WI38 (cell line): ENCODE measurements around the gene ORC1.
A peak's percentile ranks its signal among the peaks of the same experiment; 100 is the strongest.

ENCODE experiments used
- H3K4me3 ChIP-seq: 2 replicates; pipeline ENCODE4 v1.5.1; 2011; ENCODE audit warnings: low read depth, mild to moderate bottlenecking, control low read depth, low read length
- TF ChIP-seq, protein P1 (sequence below): IDR thresholded peaks from 2 replicates; pipeline ENCODE4 v1.5.1; 2012; ENCODE audit warnings: low read depth, mild to moderate bottlenecking, control low read depth, low read length

Gene ORC1

GRCh38 chr1:52404116-52404974 lies at the start of gene ORC1, which contains the start of gene PRPF38A:
ORC1 (minus strand) TSS chr1:52404423; CDS start chr1:52402223, 2,200 bp downstream.
PRPF38A (plus strand) TSS chr1:52404602; CDS start chr1:52404750, 148 bp downstream.
- TF ChIP-seq, protein P1, sequence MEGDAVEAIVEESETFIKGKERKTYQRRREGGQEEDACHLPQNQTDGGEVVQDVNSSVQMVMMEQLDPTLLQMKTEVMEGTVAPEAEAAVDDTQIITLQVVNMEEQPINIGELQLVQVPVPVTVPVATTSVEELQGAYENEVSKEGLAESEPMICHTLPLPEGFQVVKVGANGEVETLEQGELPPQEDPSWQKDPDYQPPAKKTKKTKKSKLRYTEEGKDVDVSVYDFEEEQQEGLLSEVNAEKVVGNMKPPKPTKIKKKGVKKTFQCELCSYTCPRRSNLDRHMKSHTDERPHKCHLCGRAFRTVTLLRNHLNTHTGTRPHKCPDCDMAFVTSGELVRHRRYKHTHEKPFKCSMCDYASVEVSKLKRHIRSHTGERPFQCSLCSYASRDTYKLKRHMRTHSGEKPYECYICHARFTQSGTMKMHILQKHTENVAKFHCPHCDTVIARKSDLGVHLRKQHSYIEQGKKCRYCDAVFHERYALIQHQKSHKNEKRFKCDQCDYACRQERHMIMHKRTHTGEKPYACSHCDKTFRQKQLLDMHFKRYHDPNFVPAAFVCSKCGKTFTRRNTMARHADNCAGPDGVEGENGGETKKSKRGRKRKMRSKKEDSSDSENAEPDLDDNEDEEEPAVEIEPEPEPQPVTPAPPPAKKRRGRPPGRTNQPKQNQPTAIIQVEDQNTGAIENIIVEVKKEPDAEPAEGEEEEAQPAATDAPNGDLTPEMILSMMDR, result peak; percentile 38
- peak within 1 kb of the TSS; percentile 70 for H3K4me3 ChIP-seq

DNA sequence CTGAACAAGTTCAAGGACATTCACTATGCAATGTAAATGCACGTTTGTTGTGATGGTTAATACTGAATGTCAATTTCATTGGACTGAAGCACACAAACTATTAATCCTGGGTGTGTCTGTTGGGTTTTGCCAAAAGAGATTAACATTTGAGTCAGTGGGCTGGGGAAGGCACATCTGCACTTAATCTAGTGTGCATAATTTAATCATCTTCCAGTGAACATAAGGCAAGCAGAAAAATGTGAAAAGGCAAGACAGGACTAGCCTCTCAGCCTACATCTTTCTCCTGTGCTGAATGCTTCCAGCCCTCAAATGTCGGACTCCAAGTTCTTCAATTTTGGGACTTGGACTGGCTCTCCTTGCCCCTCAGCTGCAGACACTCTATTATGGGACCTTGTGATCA lies 40.2 kb upstream of the ORC1 start:
- TF ChIP-seq, protein P1, result no peak
- H3K4me3 ChIP-seq, result no peak overlapping the region

GRCh38 chr1:52439976-52440375 lies 35.8 kb upstream of the ORC1 start:
- no peak overlapping the region for H3K4me3 ChIP-seq
- TF ChIP-seq, protein P1, result no peak

DNA sequence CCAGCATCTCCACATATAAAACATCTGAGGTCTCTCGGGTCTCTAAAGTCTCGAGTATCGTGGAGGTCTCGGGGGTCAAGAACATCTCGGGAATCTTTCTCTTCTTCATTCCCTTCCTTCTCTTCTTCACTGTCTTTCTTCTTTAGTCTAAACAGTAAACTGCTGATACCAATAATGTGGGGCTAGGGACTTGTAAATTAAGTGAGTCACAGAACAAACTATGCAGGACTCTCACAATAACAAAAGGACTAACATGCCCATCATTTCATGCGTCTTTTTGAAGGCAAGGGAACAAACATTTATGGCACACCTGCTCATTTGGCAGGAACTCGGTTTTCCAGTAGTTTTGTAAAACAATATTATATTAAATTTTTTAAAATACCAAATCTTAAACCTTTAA lies 32.6 kb upstream of the ORC1 start:
- TF ChIP-seq, protein P1, result no peak
- H3K4me3 ChIP-seq, result no peak overlapping the region

- H3K4me3 ChIP-seq, result no peak overlapping the region
- TF ChIP-seq, protein P1, result no peak
Measured at GRCh38 chr1:52435650-52436049, 31.4 kb upstream of the ORC1 start.

- TF ChIP-seq, protein P1, result no peak
- H3K4me3 ChIP-seq, result no peak overlapping the region
Measured at GRCh38 chr1:52435211-52435610, 31.0 kb upstream of the ORC1 start.

GRCh38 chr1:52432807-52433206 lies 28.6 kb upstream of the ORC1 start:
- TF ChIP-seq, protein P1, result no peak
- no peak overlapping the region for H3K4me3 ChIP-seq
